Left ventricle myocardium inferior (tissue), 1 donor: ENCODE measurements around the gene PTPRN2. TPM values are rescaled to one million over a fixed set of nuclear protein-coding genes. Genes with fewer than 3 reads are reported as not detected.

Experiments
- DNase-seq: peaks from one replicate; pipeline ENCODE4 v3.0.0-alpha.2; 2020
- H3K27ac ChIP-seq: fragments of 200-600 bp; replicated peaks from 2 replicates; pipeline ENCODE4 v1.8.0; 2021
- H3K27me3 ChIP-seq: fragments of 200-600 bp; 2 replicates; pipeline ENCODE4 v1.8.0; 2021; ENCODE audit warnings: low read depth
- H3K36me3 ChIP-seq: fragments of 200-600 bp; 2 replicates; pipeline ENCODE4 v1.8.0; 2021
- H3K4me1 ChIP-seq: fragments of 200-600 bp; 2 replicates; pipeline ENCODE4 v1.8.0; 2021
- H3K4me3 ChIP-seq: fragments of 200-600 bp; 2 replicates; pipeline ENCODE4 v1.8.0; 2021; ENCODE audit warnings: mild to moderate bottlenecking, moderate library complexity
- H3K9me3 ChIP-seq: fragments of 200-600 bp; replicated peaks from 2 replicates; pipeline ENCODE4 v1.8.0; 2021
- intact Hi-C: fragments of 100-400 bp; cut with micrococcal nuclease; formaldehyde crosslinking; loops from one replicate; pipeline ENCODE4 v1.11.0; 2022
- total RNA-seq: library from RNA; stranded (reverse); fragmentation: NEBNext Ultra II Directional; extraction: Animal tissue kit (Norgen Biotek cat#: 25700); gene quantifications from one replicate; pipeline ENCODE4 v1.2.1, GENCODE V29; 2021
- TF ChIP-seq, protein P1 (sequence below): fragments of 200-600 bp; IDR thresholded peaks from 2 replicates; pipeline ENCODE4 v1.8.0; 2021; ENCODE audit warnings: antibody characterized with exemption, mild to moderate bottlenecking, borderline replicate concordance
- donor health status: DM: no; HTN: yes; CAD: no; lungs with severe emphysema.

PTPRN2 gene
- total RNA-seq, 1 donor from 2014 or later, result 1.3 TPM

DNA sequence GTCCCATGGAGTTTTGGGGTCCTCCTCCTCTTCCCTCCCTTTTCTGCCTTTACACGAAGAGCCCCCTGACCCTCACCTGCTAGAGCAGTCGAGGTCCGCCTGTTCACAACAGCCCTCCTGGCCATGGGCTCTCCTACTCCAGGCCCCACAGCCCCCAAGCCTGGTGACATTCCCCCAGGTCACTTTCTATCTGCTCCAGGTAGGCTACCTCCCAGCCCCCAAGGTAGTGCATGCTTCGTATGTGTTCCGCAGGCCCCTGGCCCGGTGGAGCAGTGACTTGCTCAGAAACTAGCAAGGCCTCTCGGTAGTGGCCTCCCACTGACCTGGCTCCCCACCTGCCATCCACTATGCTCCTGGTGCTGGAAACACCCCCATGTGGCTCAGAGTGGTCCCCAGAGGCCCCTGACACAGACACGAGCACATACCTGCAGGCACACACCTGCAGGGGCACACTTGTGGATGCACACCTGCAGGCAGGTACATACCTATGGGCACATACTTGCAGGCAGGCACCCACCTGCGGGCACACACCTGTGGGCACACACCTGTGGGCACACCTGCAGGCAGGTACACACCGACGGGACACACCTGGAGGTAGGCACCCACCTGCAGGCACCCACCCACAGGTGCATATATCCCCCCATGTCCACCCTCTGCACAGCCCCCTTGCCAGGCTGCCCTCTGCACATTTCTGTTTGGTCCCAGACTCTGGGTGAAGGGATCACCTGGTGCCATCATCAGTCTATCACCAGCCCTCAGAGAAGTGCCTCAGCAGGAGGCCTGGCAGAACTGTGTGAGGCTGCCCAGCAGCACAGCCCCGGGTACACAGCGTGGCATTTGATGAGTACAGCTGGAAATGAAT, 322.5 kb downstream of the PTPRN2 start:
- intact Hi-C loops, result no loop called here
- Histone ChIP-seq H3K36me3 (no peaks in the 10 kb centered on the region), H3K27ac (no peak overlapping the region), H3K9me3 (no peaks in the 10 kb centered on the region), H3K27me3 (peaks cover 41% of the 10 kb centered on the region), H3K4me1 (no peaks in the 10 kb centered on the region), H3K4me3 (no peak overlapping the region)
- DNase-seq, result no peak
- TF ChIP-seq, protein P1, sequence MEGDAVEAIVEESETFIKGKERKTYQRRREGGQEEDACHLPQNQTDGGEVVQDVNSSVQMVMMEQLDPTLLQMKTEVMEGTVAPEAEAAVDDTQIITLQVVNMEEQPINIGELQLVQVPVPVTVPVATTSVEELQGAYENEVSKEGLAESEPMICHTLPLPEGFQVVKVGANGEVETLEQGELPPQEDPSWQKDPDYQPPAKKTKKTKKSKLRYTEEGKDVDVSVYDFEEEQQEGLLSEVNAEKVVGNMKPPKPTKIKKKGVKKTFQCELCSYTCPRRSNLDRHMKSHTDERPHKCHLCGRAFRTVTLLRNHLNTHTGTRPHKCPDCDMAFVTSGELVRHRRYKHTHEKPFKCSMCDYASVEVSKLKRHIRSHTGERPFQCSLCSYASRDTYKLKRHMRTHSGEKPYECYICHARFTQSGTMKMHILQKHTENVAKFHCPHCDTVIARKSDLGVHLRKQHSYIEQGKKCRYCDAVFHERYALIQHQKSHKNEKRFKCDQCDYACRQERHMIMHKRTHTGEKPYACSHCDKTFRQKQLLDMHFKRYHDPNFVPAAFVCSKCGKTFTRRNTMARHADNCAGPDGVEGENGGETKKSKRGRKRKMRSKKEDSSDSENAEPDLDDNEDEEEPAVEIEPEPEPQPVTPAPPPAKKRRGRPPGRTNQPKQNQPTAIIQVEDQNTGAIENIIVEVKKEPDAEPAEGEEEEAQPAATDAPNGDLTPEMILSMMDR, result no peak

- H3K4me1 ChIP-seq, result no peaks in the 10 kb centered on the region
- no peak for DNase-seq
- intact Hi-C loops, result no loop called here
- no peak overlapping the region for H3K27ac ChIP-seq
- H3K4me3 ChIP-seq, result no peak overlapping the region
- H3K9me3 ChIP-seq, result no peaks in the 10 kb centered on the region
- peaks cover 46% of the 10 kb centered on the region for H3K27me3 ChIP-seq
- TF ChIP-seq, protein P1, result no peak
- no peaks in the 10 kb centered on the region for H3K36me3 ChIP-seq
Observed at GRCh38 chr7:158263964-158264748, 323.5 kb downstream of the PTPRN2 start.

DNA sequence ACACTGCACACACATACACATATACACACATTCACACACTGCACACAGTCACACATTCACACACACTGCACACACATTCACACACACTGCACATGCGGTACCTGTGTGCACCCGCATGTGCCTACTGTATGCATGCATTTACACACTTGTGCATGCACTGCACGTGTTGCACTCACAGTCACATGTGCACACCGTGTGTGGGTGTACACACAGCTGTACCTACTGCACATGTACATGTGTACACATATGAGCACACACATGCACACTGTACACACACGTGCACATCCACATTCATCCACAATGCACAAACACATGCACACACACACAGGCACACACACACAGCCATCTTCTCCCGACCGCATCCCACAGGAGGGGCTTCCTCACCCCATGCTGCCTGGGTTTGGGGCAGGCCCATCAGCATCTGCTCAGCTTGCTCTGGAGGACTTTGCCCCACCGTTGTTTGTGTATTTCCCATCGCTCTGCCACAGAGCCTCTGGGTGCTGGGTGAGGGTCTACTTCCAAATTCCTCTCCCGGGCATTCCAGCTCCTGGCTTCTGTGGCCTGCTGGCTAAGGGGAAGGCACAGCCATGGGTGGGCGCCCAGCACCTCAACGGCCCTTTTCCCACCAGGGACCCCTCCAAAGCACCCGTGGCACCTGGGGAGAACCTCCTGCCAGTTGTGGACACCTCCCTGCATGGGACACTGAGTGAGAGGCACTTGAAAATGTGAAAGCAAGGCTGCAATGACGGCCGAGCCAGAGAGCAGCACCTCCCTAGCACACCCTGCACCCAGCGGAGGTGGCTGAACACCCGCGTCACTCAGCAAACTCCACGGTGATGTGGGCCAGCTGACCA, 324.3 kb downstream of the PTPRN2 start:
- Histone ChIP-seq H3K27me3 (peaks cover 54% of the 10 kb centered on the region), H3K9me3 (no peaks in the 10 kb centered on the region), H3K4me3 (no peak overlapping the region), H3K36me3 (no peaks in the 10 kb centered on the region), H3K27ac (no peak overlapping the region), H3K4me1 (no peaks in the 10 kb centered on the region)
- intact Hi-C loops, result no loop called here
- DNase-seq, result no peak
- TF ChIP-seq, protein P1, result no peak

GRCh38 chr7:158262284-158263109, 325.1 kb downstream of the PTPRN2 start:
- TF ChIP-seq, protein P1, result no peak
- no peak overlapping the region for H3K4me3 ChIP-seq
- H3K27ac ChIP-seq, result no peak overlapping the region
- peaks cover 60% of the 10 kb centered on the region for H3K27me3 ChIP-seq
- intact Hi-C loops, result no loop called here
- no peaks in the 10 kb centered on the region for H3K36me3 ChIP-seq
- DNase-seq, result no peak
- no peaks in the 10 kb centered on the region for H3K9me3 ChIP-seq
- H3K4me1 ChIP-seq, result no peaks in the 10 kb centered on the region
